Fibroblast of skin of right biceps (primary cell): Measurements from ENCODE around the gene NKAIN2.
"Not testable (repeated sequence)": the region's sequence is repeated elsewhere in the genome, so short reads cannot be mapped to it uniquely, and the experiment has no call there.

Experiments
- DNase-seq: peaks from one replicate; pipeline ENCODE4 v3.0.0-alpha.2; 2013

NKAIN2 gene

DNA sequence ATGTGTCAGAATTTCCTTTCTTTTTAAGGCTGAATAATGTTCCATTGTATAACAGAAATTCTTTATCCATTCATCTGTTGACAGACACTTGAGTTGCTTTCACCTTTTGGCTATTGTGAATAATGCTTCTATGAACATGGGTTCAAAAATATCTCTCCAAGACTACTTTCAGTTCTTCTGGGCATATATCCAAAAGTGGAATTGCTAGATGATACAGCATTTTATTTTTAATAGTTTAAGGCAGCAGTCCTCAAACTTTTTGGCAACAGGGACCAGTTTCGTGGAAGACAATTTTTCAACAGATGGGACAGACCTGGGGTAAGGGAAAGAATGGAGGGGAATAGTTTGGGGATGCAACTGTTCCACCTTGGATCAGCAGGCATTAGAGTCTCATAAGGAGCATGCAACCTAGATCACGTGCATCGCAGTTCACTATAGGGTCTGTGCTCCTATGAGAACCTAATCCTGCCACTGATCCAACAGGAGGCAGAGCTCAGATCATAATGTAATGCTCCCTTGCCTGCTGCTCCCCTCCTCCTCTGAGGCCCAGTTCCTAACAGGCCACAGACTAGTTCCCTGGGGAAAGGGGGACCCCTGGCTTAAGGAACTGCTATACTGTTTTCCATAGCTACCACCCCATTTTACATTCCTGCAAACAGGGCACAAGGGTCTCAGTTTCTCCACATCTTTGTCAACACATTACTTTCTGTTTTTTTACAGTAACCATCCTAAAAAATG is 918.6 kb downstream of the NKAIN2 start:
- no peak for DNase-seq

DNA sequence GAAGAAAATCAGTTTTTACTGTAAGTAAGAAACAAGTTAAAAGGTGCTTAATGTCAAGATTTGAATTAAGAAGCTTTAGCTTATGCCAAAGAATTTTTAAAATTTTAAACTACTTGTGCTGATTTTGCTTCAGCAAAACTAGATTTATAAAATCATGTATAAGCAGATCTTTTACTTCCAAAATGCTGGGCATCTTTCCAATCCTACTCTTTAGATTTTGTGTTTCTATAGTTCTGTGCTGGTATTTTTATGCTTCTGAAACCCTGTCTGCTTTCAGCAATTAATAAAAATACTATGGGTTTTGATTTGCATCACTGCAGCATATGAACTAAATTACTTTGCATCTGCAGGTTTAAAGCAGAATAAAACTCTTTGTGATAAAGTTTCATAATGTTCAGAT is 920.0 kb downstream of the NKAIN2 start:
- DNase-seq = no peak

DNA sequence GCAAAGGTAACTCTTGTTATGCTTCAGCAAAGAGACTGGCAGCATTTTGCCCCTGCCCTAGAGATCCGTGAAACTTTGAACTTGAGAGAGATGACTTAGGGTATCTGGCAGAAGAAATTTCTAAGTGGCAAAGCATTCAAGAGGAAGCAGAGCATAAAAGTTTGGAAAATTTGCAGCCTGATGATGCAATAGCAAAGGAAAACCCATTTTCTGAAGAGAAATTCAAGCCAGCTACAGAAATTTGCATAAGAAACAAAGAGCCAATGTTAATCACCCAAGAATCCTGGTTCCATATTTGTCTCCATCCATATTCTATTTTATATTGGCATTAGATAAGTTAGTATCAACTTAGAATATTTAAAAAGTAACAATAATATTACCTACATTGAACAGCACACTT is 934.1 kb downstream of the NKAIN2 start:
- DNase-seq = not testable (repeated sequence)

DNA sequence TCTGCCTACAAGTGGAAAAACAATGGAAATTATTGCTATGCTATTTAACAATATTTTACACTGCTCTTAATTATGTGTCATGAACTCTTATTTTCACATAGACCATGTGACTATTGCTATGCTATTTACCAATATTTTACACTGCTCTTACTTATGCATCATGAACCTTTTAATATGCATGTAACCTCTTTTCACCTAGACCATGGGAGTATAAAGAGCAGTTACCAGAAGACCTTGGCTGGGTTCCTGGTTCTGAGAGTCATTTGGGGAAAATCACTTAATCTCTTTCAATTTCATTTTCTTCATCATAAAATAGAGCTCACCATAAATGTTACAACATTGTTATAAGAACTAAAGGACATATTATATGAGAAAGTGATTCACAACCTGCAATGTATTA is 934.8 kb downstream of the NKAIN2 start:
- DNase-seq = no peak

DNA sequence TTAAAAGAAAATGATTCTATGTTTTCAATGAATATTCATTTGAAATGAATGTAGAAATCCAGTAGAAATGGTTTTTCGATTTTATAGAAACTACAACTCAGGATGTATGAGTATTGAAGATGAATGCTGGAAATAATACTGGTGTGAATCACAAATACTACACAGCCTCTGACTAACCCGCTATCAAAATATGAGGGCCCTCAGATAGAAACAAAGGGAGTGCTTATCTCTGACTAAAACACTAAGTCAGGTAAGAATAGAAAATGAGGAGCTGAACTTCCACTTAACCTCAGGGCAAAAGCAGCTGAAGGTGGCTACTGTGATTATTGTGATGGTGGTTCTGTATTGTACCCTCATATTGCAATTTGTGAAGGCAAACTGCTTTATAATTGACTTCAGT is 937.7 kb downstream of the NKAIN2 start:
- peak; percentile 3 for DNase-seq

DNA sequence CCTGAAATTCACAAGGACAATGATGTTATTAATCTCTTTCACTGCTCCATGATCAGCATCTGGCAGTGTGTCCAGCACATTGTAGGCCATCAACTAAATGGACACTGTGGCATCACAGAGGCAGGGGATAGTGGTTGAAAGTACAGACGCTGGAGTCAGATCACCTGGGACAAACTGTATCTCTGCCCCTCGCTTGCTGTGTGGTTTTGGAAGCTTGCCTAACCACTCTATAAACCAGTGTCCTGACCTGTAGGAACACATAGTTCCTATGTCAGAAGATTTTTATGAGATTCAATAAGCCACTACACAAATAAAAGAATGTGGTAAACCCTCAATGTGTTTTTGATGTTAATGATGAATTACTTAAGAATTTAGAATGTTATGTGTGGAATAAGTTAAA is 939.3 kb downstream of the NKAIN2 start:
- peak; percentile 2 for DNase-seq

DNA sequence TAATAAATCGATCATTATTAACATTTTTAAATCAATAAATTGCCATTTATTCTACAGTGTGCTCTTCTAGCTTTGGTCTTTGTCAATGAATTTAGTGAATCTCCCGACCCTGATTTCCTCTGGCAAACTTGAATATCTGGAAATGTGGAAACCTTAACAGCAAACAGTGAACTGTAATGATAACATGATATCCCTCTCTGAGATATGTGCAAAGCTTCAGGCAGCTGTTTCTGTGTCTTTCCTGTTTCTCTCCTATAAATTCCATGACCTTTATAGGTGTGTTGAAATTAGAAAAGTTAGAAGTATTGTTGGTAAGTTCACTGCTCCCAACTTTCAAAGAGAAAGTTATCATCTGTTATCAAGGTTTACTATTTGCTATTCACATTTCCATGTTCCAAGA is 939.8 kb downstream of the NKAIN2 start:
- DNase-seq = no peak

DNA sequence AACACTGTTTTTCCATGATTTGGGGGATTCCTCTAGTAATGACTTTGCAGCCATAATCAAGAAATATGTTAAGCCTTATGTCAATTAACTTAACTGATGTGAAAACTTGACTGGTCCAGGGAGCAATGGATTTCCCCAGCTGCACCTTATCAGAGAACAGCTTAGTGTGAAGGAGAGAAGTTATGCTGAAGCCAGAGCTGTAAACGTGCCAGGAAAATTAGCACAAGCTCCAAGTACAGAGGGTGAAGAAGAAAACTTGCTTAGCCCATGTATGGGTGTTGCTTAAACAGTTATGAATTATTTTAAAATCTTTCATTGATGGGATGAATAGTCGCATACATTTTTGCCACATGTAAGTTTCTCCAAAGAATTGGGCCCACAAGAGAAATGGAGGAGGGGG is 943.7 kb downstream of the NKAIN2 start:
- DNase-seq = no peak

DNA sequence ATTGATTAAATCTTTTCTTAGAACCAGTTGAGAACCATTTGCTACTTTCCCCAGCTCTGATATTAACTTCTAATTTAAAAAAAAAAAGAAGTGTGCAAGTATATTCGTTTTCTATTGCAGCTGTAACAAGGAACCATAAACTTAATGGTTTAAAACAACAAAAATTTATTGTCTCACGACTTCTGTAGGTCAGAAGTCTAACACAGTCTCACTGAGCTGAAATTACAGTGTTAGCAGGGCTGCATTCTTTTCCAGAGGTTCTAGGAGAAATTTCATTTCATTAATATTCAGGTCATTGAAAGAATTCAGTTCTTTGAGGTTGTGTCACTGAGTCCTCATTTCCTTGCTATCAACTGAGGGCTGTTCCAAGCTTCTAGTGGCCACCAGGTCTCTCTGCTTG is 945.1 kb downstream of the NKAIN2 start:
- no peak for DNase-seq

DNA sequence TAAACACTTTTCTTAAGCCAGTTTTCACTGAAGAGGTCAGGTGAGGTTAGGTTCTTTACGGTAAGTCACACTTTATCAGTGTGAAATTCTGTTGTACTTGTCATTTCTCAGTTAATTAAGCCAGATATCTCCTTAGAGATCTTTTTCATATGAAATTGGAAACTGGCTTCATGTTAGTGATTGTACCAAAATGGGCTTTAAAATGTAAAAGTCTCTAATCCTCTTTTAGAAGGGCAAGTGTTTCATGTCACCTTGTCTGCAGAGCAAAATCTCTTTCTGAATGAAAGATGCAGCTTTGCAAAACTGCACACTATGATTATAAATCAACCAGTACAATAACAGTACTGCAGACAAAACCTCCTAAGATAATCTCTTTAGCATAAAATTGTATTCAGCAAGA is 949.3 kb downstream of the NKAIN2 start:
- DNase-seq = no peak

DNA sequence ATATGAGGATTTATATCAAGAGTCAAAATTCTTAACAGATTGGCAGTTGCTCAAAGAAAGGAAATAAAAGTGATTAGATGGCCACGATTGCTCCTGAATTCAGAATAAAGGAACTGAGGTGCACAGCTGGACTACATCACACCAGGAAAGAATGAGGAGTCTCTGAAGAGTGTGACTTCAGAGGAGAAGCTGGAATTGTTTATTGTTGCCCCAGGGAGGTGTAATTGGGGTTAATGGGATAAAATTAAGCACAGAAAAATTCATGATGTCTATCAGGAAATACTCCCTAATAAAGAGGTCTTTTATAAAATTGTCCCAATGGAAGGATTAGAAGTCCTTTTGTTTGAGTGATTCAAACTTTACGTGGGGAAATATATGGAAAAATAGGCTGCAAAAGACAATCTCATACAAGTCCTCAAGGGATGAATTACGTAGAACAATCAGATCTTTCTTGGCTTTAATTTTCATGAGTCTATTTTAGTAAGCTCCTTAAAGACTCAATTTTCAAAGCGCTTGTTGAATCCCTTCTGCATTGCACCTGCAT is 950.0 kb downstream of the NKAIN2 start:
- no peak for DNase-seq

DNA sequence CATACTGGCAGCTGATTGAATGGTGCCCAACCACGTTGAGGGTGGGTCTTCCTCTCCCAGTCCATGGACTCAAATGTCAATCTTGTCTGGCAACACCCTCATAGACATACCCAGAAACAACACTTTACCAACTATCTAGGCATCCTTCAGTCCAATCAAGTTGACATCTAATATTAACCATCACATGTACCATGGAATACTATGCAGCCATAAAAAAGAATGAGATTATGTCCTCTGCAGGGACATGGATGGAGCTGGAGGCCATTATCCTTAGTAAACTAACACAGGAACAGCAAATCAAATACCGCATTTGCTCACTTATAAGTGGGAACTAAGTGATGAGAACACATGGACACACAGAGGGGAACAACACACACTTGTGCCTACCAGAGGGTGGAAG is 951.7 kb downstream of the NKAIN2 start:
- no peak for DNase-seq

DNA sequence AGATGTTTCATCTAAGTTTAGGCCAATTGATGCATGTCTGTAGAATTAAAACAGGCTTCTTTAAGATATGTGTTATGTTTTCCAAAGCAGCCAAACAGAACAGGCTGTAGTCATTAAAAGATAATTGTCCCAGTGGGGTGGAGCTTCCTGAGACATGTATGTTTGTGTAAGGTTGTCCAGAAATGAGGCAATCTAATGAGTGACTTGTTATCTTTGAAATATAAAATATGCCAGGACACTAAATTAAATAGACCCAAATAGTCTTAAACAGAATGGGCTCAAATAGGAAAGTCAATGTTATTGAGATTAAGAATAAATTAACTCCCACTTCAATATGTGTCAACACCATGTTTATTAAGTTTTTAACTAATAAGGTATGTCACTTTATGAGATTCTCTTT is 953.9 kb downstream of the NKAIN2 start:
- DNase-seq = no peak

DNA sequence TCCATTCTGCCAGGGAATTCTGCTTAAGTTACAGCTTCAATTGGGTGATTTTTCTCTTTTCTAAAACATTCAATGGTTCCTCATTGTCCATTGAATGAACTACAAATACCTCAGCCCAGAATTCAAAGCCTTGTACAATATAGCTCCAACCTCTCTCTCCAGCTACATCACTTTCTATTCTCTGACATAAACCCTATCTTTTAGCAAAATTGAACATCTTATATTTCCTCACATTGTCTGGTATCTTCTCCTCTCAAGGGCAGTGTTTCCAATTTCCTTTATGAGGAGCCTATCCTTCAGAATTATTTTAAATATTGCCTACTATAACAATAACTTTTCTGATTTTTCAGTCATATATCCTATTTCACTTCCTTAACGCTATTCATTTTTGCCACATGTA is 955.0 kb downstream of the NKAIN2 start:
- no peak for DNase-seq

DNA sequence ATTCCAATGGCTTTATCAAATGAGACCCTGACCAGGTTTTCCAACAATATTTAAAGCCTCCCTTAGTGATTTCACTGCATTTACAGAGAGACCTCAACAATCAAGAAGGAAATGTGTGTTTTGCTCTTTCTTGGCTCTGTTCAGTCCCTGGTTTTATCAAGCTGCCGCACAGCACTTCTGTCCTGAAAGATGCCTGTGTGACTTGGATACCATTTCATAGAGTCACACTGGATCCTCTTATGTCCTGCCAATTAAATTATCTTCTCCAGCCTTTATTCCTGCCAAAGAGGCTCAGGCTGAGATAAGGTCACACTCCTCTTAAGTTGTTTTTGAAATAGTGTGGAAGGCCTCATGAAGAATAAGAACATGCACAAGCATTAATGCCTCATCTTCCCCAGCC is 961.6 kb downstream of the NKAIN2 start:
- DNase-seq = no peak

DNA sequence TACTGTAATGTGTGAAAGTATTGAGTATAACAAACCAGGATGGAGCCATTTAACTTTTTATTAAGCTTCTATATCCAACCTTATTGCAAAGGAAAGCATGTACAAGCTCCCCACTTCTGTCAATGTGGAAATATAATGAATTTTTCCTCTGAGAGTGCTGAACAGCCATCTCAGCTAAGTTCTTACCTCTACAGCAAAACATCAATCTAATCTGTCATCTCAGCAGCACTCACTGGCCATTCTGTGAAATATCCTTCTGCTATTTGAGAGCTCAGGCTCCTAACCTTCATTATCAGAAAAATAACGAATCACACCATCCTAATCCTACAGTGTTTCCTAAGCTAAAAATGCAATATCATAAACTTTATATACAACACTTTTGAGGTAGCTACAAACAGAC is 964.6 kb downstream of the NKAIN2 start:
- DNase-seq = no peak

DNA sequence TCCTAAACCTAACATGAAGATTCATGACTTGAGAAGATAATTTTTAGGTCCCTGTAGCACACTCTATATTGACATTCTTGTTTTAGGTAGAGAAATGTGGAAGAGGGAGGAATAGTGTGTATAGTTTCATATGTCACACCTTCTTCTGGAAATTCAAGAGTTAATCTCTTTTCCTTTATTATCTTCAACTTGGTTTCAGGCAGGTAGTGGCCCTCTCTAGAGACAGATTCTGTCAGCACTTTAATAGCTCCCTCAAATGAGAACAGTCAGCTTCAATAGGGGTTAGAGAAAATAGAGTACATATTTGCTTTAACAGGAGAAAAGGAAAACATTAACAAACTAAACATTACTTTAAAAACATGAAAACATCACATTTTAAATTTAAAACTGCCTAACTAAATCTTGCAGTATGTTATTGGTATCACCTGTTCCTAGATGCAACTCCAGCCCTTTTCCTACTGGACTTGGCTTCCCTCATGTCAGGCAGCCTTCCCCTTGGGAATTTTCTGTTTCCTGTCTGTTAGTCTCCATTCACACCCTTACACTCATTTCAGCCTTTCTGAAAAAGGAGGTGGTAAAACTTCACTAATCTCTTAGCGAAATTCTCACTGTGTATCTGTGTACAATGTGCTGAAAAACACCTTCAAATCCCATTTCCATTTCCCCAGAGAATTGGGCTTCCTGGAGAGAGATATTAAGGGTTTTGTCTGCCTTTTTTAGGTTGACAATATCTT is 966.3 kb downstream of the NKAIN2 start:
- DNase-seq = no peak

DNA sequence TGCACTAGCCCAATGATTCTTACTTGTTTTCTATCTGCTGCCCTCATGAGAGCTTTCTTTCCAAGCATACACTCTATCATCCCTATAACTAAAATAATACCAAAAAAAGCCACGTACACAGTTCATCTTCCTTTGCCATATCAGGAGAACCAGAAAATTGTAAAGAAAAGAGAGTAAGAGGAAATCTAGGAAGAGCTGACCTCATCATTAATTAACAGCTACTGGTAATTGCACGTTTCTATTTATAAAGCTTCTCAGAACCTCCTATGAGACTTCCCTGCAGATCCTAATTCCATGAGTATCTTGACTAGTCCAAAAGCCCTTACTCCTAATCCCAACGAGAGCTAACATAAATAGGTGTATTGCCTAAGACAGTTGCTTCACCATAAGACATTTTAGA is 967.1 kb downstream of the NKAIN2 start:
- no peak for DNase-seq

DNA sequence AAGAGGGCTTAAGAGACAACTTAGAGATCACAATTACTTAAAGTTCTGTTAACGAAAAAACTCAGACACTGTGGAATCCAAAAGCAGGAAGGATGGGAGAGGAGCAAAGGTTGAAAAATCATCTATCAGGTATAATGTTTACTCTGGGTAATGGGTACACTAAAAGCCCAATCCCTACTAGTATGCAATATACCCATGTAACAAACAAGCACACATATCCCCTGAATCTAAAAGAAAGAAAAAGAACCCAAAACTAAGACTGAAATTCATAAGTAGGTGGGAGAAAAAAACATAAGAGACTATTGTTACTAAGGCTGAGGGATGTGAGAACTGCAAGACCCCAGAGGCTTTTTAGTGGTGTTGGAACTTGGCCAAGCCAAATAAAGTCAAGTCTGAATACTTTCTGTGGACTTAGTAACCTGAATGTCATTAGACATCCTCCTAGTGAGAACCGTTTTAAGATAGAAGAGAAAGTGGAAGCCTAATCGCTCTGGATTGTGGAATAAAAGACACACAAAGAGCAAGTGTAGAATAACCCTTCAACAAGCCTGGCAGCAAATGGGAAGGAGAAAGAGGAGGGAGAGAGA is 969.2 kb downstream of the NKAIN2 start:
- no peak for DNase-seq

DNA sequence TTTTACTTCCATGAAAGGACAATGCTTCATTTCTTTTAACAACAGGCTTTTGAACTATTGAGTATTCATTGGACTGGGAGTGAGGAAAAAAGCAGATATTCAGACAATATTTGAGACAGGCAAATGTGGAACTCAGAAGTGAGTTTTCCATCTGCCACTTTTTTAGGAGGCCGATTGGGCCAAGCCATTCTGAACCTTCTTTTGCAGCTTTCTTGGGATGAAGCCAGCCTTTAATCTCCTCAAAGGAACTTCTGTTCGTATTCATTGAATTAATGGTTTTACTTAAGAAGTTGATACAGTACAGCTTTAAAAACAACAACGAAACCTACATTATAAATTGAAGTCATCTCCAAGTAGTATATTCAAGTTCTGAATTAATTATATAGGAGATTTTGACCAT is 971.5 kb downstream of the NKAIN2 start:
- DNase-seq = no peak

DNA sequence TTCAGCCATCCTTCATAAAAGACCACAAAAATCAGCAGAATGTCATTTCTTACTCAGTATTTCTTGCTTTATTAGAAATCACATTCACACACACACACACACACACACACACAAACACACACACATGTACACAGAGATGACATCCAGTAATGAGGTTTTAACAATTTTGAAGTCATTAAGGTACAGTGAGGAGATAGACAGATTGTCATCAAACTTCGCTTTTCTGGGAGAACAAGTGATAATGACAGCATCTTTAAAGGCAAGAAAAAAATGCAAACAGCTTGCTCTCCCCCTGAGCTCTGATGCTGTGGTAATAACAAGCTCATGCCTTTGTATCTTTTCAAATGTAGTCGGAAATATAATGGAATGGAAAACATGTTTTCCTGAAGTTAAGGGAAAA is 974.2 kb downstream of the NKAIN2 start:
- no peak for DNase-seq

DNA sequence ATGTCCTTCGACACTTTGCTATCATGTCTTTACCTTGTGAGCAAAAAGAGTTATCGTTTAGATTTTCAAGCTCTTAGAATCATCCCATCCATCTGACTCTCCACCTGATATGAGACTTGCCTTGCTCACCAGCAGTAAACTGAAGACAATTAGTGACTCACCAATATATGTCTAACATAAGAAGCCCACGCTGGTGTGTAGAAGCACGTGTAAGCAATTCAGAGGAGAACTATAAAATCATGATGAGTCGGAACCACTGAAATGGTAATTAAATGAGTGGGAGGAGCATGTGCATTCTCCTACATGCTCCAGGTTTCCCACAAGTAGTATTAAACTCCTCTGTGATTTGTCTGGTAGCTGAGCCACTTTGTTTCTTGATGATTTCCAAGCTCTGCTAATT is 977.0 kb downstream of the NKAIN2 start:
- DNase-seq = peak; percentile 24

DNA sequence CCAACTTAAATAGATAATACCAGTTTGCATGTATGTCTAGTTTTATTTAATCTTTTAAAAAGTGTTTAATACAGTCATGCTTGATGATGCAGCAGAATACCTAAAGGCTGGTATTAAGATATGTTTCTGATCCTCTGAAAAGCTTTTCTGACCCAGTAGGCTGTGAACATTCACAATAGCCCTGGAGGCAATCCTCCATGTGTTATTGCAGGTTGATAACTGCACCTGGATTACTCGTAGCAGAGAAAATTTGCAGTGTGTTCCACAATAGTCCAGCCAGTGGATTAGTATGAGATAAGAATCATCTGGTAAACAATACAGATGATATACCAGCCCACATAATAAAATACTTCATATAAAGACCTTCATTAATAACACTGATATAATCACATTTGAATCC is 979.7 kb downstream of the NKAIN2 start:
- no peak for DNase-seq

DNA sequence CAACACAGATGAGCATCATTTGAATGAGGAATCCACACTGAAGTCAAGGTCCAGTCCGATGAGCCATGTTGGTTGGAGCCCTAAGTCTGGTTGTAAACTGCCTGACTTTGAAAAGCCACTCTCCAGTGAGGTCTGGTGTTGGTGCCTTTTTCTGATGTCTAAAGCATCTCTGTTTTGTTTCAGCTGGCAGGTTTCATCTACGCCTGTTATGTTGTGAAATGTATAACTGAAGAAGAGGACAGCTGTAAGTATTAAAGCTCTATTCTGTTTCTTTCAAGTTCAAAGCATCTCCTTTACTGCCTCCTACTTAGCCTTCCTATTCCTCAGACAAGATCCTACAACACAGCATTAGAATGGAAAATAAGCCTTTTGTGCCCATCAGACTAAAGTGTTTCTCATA is 987.5 kb downstream of the NKAIN2 start:
- DNase-seq = no peak
